Glomerular visceral epithelial cell (primary cell): ENCODE measurements around the gene SSH2.
"Not testable (repeated sequence)": the region's sequence is repeated elsewhere in the genome, so short reads cannot be mapped to it uniquely, and the experiment has no call there.

Experiments used
- DNase-seq: peaks from one replicate; pipeline ENCODE4 v3.0.0-alpha.2; 2016; ENCODE audit errors: extremely low spot score

Gene SSH2

DNA sequence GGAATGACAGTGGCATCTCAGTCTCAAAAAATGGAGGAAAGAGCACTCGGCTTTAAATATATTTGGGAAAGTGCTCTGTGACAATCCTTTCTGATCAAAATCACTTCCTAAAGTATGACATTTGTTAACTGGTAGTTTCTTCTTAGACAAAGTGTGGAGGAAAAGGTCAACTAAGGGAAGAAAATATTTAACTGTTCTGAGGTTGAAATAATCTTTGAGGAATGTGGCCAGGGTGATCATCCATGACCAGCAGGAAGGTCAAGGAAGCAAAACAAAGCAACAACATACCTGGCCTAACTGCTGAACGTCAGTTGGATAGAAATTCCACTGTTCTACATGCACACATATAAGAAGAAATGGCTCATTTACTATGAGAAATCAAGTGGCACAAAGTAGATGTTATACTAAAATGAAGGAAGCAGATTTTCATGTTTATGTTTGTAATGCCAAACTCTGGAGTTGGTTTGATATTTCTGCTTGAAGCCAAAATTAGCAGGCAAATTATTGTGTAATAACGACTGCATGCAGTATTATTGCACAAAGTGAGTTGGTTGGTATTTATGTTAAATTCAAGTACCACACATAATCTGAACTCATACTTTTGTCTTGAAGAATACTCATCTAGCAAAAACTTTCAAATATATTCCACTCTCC lies 220.0 kb downstream of the SSH2 start:
- DNase-seq = peak; percentile 82

- DNase-seq = no peak
Measured at GRCh38 chr17:29707212-29707571, 222.8 kb downstream of the SSH2 start.

DNA sequence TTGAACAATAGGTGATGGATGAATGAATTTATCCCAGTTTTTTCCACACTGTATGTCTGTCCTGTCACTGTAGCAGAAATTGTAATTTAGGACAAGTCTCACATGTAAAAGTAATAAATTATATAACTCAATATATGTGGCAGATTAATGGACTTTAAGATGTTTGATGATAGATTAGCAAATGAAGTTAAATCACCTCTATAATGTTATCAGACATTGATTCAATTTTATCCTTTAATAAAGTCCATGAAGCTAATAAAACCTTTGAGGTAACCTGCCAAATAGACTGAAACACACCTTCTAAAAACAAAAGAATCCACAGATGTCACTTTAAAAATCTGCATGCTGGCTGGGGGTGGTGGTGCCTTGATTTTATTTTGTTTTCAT lies 224.0 kb downstream of the SSH2 start:
- DNase-seq = no peak

DNA sequence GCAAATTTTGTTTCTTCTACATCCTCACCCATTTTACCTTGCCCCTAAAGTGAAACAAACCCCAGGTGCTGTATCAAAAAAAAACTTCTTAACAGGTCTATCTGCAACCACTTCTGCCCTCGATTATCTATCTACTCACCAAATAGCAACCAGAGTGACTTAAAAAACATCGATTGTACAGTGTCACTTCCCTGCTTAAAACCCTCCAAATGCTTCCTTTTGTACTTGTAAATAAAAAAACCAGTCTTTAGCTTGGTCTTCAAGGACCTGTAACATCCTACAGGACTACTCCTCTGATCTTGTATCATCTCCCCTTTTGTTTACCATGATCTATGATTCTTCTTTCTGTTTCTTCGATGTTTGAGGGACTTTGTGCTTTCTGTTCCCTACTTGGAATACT lies 224.6 kb downstream of the SSH2 start:
- no peak for DNase-seq

GRCh38 chr17:29699283-29699682 lies 230.7 kb downstream of the SSH2 start:
- DNase-seq = peak; percentile 12

DNA sequence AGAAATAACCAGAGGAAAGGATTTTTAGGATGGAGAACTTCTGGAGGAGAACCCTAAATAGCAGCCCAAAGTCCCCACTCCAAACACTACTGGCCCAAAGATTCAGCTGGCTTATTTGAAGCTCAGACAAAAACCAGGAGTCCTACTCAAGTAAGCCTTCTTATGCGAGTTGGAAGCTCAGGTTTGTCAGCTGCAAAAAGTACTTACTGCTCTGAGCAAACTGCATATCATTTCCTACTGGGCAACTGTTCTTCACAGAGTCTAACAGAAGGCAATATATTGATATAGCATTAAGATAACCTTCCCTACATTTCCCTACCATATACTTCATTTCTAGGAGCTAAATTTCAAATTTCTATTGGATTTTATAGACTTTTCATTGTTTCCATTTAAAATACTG lies 231.2 kb downstream of the SSH2 start:
- DNase-seq = no peak

DNA sequence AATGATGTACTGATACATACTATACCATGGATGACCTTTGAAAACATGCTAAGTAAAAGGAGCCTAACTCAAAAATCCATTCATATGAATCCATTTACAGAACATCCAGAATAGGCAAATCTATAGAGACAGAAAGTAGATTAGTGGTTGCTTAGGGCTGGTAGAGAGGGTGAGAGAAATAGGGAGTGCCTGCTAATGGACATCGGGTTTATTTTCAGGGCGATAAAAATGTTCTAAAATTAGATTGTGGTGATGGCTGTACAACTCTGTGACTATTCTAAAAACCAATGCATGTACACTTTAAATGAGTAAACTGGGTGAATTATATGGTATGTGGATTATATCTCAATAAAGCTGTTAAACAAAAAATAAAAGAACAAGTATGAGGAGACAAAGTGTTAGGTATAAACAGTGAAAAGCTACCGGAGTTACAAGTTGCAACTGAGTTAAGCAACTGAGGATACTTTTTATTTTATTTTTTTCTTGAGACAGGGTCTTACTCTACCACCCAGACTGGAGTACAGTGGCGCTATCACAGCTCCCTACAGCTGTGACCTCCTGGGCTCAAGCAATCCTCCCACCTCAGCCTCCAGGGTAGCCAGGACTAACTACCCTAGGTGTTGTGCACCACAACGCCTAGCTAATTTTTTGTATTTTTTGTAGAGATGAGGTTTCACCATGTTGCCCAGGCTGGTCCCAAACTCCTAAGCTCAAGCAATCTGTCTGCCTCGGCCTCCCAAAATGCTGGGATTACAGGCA lies 231.8 kb downstream of the SSH2 start:
- DNase-seq = no peak

DNA sequence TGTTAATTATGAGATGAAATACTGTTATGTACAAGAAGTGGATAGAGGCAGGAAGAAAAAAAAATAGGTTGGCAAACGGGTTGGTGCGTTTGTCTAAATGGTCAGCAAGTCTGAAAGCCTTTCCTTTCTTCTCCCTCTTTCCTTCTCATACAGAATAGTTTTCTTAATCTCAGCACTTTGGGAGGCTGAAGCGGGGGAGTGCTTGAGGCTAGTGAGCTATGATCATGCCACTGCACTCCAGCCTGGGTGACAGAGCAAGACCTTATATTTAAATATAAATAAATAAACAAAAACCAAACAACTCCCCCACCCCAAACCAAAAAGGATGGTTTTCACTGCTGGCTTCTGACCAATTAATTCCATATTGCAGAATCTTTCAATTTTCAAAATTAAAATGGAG lies 232.7 kb downstream of the SSH2 start:
- no peak for DNase-seq

GRCh38 chr17:29694918-29695563 lies 235.0 kb downstream of the SSH2 start:
- no peak for DNase-seq

- DNase-seq = no peak
Measured at GRCh38 chr17:29693751-29694150, 236.3 kb downstream of the SSH2 start.

- DNase-seq = no peak
Measured at GRCh38 chr17:29687596-29687995, 242.4 kb downstream of the SSH2 start.

DNA sequence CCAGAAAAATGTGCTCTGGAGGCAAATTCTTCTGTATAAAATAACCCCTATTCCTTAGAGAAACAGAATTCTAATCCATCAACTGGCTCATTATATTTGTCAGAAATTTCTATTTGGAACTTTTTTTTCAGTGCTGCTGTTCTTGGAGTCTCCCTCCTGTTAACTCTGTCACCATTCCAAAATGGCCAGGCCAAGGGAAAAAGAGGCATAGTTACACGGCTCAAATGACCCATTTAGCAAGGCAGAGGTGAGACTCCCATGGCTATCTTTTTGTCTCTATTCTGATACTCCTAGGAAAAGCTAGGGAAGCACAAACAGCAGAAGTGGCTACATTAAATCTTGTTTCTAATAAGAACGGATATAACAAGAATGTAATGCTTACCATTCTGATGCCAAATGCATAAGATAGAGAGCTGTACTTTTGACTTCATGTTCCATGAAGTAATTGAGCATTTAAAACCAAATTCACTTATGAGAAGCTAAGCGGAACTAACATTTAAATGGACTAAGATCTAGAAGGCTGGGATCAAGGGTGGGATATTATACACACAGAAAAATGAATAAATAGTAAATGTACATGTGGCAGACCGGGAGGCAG lies 242.9 kb downstream of the SSH2 start:
- no peak for DNase-seq

GRCh38 chr17:29683481-29683880 lies 246.5 kb downstream of the SSH2 start:
- DNase-seq = no peak

DNA sequence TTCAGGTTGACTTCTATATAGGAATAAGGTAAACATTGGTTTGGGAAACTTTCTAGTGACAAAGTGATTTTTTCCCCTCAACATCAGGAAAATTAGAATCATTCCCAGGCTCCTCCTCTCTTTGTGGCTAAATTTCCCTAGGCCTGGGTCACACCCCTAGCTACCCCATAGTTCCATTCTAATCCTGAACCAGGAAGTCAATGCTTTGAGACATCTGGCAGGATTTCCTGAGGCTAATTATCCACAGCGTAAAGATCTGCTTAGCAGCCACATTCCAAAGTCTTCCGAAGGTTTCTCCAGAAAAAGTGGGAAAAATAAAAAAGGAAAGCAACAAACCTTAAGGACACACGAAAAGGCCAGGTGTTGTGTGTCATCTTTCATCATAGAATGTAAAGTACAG lies 247.0 kb downstream of the SSH2 start:
- DNase-seq = no peak

GRCh38 chr17:29682054-29682453 lies 248.0 kb downstream of the SSH2 start:
- no peak for DNase-seq

- no peak for DNase-seq
Measured at GRCh38 chr17:29677824-29678223, 252.2 kb downstream of the SSH2 start.

- DNase-seq = no peak
Measured at GRCh38 chr17:29677221-29677791, 252.7 kb downstream of the SSH2 start.

- DNase-seq = not testable (repeated sequence)
Measured at GRCh38 chr17:29675961-29676360, 254.1 kb downstream of the SSH2 start.

GRCh38 chr17:29674281-29674680 lies 255.7 kb downstream of the SSH2 start:
- DNase-seq = no peak

- DNase-seq = no peak
Measured at GRCh38 chr17:29671661-29672060, 258.4 kb downstream of the SSH2 start.

DNA sequence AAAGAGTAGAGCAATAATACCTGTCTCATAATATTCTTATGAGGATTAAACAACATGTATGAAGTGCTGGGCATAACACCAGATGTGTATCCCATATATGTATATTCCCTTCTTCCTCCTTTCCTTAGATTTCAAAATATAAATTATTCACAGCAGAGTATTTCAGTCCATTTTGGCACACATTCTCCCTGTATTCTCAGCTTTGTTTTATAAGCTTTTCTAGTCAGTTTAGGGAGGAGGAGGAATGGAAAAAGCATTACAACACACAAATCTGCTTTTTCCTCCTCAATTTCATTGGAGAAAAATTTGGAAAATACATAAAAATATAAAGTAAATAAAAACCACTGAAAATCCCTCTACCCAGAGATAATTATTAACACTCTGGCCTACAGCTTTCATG lies 260.8 kb downstream of the SSH2 start:
- DNase-seq = no peak

DNA sequence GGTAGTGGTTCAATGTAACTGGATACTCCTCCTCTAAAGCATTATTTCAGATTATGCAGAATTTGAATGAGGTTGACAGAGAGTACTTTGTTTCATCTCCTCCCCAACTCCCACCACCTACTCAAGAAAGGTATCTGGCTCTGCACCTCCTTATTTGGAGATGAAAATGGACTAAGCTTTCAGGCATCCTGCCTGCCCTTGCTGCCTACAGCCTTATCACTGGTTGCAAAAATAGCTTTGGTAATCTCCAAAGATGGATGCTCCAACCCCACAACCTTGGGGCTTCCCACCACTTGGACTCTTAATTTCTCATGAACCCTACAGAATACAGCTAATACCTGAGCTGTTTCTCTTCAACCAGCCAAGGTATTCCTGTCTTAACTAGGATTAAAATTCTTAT lies 262.1 kb downstream of the SSH2 start:
- DNase-seq = no peak

DNA sequence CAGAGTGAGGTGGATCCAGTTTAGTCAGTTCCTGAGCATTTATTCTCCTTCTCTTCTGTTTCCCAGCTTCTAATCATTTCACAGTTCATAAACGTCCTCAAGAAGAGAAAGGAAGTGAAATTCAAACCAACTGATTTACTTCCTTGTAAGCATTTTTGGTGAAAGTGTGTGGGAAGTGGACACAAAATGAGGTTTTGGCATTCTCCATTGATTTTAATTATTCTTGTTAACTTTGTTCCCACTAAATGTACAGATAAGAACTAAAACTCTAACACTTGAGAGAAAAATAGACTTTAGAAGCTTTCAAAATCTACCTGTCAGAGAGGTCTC lies 264.6 kb downstream of the SSH2 start:
- no peak for DNase-seq
